GM19023 (cell line): Measurements from ENCODE around the gene AMH.
A peak's percentile ranks its signal among the peaks of the same experiment; 100 is the strongest.
"Not testable (repeated sequence)": the region's sequence is repeated elsewhere in the genome, so short reads cannot be mapped to it uniquely, and the experiment has no call there.

Experiments used
- ATAC-seq: cut with Tn5 transposase; IDR thresholded peaks from one replicate; pipeline ENCODE4 v1.9.1; 2021; ENCODE audit warnings: mild to moderate bottlenecking, moderate library complexity; ENCODE audit not compliant: unreplicated experiment

AMH gene

DNA sequence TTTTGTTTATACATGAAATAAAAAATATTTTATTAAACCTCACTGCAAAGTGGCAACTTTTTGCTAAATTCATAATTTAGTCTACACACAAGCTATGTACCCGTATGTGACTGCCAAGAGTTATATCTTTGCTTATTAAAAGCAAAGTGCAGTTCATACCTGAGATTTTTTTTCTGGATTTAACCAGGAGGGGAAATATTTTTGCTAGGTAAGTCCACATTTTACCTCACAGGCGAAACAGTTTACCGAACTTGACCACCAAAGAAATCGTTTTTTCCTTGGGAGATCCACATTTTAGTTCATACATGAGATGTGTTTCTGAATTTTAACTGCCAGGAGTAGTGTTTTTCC, 19.3 kb downstream of the AMH start:
- no peak for ATAC-seq

DNA sequence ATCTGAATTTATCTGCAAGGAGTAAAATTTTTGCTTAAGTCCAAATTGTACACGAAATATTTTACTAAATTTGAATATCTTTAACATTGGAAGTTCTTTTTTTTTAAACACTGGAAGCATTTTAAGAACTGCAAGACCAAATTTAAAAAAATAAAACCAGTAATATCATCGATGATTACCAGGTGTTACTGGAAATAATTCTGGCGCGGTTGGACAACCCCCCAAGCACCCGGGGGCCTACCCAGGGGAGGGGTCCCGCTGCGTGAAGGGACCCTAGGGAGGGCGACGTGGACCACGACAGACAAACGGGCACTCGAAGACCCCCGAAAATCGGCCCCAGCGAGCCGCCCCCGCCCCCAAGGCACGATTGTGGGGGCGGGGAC, 19.7 kb downstream of the AMH start:
- no peak for ATAC-seq

DNA sequence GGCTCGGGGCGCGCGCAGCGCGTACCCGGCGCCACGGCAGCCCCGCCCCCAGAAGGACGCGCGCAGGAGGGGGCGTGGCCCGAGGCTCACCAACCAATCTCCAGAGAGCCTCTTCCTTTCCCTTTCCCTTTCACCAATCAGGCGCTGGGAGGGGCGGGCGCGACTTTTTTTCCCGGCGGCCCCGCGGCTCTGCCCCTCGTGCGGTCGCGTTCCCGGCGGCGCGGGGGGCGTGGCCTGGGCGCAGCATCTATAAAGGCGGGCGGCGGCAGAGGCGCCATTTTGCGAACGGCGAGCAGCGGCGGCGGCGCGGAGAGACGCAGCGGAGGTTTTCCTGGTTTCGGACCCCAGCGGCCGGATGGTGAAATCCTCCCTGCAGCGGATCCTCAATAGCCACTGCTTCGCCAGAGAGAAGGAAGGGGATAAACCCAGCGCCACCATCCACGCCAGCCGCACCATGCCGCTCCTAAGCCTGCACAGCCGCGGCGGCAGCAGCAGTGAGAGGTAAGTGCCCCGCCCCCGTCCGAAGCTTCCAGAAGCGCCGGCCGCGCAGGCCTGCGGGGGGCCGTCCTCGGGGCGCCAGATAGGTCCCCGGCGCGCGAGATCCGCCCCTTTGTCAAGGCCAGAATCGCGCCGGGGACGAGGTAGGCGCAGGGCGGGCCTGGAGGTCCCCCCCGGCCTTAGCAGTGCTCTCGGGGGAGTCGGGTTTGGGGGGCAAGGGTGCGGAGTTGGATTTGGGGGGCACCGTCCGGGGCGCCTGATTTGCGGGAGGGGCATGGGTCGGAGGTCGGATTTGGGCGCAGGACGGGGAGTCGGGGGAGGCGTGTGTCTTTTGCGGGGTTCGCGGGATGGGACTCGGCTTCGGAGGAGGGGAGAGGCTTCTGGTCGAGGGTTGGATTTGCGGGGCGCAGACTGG, 20.4 kb downstream of the AMH start:
- peak; percentile 65 for ATAC-seq

DNA sequence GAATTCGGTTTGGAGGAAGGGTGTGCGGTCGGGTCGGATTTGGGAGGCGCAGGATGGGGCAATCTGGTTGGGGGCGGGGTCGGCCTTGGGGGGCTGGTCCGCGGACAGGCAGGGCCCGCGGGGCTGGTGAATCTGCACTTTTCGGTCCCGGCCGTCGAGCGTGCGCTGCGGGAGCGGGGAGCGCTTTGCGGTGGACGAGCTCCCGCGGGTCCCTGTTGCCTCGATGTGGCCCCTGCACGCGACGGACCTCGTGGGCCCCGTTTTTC, 21.0 kb downstream of the AMH start:
- ATAC-seq, result no peak

DNA sequence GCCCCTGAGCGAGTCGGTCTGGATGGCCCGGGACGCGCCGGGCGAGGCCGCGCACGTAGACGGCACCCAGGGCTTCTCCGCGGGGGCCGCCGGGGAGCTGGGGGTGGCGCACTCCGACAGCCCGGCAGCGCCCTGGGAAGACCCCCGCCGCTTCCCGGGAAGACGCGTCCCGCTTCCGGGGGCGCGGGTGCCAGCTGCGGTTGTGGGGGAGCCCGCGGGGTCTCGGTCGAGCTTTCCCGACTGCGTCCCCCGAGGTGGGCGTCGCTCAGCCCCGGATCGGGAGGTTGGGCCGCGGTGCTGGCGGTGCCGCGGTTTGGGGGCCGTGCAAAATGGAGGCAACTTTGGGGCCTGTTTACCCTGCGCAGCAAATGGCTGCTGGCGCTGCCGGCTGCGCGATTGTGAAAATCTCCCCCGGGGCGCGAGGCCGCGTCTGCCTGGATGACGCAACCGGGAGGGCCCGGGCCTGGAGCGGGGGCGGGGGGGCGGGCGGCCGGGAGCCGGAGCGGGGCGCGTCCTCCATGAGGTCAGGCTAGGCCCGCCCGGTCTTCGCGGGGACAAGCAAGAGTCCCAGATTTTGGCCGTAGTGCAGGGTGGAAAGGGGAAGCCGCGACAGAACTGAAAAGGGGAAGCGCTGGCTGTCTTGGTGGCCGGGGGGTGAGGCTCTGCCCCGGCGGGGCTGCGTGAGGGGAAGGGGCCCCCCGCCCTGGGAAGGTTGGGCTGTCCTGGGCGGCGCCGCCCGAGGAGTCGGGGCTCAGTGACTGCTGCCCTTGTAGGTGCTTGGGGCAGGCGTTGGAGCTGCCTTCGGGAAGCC, 21.5 kb downstream of the AMH start:
- ATAC-seq, result no peak

DNA sequence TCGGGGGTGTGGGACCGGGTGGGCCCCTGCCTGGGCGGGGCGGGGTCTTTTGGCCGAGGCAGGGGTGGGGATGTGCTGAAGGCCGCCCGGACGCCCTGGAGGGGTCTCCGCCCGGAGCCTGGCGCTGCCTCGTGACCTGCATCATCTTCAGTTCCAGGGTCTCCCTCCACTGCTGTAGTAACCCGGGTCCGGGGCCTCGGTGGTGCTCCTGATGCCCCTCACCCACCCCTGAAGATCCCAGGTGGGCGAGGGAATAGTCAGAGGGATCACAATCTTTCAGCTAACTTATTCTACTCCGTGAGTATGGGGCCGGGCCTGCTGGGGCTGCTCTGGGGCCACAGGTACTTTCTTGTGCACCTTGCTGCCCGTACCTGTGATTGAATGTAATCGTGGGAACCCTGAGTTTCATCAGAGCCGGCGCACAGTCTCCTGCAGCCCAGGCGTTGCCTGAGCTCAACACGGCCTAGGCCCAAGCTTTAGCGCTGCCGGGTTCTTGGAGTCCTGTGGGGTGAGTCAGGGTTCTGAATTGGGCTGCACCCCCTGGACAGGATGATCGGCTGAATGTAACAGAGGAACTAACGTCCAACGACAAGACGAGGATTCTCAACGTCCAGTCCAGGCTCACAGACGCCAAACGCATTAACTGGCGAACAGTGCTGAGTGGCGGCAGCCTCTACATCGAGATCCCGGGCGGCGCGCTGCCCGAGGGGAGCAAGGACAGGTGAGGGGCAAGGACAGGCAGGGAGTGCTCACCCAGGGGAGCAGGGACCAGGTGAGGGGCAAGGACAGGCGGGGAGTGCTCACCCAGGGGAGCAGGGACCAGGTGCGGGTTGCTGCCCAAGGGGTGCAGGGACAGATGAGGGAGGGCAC, 22.3 kb downstream of the AMH start:
- no peak for ATAC-seq

DNA sequence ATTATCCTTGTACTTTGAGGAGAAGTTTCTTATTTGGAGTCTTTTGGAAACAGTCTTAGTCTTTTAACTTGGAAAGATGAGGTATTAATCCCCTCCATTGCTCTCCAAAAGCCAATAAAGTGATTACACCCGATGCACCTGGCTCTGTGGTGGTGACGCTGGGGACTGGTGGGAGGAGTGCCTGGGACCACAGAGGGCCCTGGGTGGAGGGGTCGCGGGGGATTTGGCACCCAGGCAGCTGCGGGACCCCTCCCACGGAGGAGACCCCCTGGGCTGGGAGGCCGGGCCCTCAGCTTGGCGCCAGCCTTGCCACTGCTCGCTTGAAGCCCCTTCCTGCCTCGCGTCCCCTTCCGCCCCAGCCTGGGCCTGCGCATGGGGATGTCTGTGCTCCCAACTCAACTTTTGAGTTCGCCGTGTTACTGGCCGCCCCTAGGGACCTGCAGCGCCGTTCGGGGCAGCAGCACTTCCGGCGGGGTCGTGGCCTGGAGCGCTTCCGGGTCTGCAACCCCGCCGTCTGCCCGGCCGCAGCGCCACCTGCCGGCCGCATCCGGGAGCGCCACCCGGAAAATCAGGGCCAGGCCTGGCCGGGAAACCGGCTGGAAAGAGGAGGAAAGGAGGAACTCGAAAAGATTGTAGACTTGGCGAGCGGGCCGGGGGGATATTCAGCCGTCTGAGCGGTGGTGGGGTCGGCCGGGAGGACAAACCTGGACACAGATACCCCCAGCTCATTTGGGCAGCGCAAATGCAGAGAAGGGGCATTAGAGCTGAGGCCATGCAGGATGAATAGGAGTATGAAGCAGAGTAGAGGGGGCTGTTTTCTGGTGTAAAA, 24.4 kb downstream of the AMH start:
- ATAC-seq, result no peak

DNA sequence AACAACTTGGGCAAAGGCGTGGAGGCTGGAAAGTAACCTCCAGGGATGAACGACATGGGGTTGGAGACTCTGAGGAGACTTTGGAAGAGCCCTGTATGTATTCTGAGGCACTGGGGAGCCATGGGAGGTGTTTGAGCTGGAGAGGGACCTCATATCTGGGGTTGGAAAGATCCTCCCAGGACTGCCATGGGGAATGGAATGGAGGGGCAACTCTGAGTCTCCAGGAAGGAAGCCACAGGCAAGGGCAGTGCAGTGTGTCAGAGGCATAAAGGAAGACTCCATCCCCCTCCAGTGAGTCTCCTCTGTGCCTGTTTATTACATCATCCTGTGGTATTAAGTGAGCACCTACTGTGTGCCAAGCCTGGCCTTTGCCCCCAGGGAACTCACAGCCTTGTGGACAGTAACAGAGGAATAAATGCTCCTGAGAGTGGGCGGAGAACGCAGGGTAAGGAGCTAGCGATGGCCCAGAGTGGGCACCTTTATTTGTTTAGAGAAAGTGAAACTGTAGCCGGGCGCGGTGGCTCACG, 25.1 kb downstream of the AMH start:
- no peak for ATAC-seq

DNA sequence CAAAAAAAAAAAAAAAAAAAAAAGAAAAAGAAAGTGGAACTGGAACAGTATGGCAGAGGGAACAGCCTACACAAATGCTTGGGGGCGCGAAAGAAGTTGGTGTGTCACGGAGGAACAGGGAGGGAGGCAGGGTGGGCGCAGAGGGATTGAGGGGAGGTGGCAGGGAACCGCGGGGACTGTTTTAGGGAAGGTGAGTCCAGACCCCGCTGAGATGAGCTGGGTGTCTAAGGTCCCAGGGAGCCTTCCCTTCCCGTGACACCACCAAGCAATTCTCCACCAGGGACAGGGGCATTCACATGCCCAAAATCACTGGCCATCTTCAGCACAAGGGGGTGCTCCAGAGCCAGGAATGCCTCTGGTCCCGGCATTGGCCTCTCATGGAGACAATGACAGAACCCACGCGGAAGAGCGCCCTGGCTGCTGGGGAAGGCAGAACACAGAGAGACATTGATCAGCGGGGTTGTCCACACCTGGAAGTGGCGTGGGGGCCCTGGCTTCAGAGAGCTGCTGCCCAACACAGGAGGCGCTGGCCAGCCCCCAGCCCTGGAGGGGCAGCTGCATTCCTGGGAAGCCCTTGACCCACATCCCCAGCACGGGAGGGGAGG, 25.9 kb downstream of the AMH start:
- no peak for ATAC-seq

DNA sequence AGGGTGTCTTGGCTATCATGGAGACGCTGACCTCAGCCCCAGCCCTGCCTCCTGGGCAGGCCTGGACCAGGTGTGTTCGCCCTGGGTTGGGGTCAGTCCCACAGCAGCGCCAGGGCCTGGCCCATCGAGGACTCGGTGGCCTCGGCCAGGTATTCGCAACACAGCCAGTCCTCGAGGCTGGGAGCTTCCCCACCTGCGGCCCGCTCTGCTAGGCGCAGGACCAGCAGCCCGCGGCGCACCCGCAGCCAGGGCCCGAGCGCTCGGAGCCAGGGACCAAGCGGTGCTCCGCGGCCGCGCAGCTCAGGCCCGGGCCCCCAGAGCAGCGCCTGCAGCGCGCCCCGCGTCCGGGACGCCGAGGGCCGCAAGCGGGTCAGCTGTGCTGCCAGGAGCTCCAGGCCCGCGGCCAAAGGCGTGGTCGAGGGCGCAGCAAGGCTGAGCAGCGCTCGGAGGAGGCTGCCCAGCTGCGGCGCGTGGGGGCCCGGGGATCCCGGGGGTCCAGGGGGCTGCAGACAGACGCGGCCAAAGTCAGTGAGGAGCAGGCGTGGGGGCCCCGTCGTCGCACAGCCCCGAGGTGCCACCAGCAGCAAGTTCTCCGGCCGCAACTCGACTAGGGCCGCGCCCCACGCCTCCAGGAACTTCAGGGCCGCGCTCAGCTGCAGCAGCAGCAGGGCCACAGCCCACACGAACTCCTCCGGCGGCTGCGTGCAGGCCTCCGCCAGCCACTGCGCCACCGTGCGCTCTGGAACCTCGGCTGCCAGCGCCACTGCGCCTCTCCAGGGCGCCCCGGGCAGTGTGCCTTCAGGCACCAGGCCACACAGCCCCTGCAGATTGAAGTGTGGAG, 26.7 kb downstream of the AMH start:
- no peak for ATAC-seq

DNA sequence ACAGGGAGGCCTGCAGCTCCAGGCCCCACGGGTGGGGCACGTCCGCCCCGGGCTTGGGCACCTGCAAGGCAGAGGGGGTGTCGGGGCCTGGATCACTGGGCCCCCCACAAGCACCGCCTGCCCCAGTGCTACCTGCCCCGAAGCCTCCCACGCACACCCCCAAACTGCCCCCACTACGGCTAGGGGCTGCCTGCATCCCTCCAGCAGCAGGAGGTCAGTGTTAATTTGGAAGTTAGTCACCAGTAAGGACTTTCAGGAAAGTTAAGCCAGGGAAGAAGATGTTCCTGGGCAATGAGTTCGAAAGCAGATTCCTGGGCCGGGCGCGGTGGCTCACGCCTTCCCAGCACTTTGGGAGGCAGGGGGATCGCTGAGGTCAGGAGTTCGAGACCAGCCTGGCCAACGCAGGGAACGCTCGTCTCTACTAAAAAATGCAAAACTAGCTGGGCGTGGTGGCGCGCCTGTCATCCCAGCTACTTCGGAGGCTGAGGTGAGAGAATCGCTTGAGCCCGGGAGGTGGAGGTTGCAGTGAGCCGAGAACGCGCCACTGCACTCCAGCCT, 27.4 kb downstream of the AMH start:
- no peak for ATAC-seq

DNA sequence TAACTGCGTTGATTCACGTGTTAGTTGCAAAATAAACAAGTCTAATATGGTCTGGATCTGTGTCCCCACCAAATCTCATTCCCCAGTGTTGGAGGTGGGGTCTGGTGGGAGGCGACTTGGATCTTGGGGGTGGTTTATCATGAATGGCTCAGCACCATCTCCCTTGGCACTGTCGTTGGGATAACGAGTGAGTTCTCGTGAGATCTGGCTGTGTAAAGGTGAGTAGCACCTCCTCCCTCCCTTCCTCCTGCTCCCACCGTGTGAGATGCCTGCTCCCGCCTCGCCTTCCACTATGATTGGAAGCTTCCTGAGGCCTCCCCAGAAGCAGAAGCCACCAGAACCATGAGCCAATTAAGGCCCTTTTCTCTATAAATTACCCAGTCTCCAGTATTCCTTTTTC, 28.0 kb downstream of the AMH start:
- ATAC-seq, result no peak

DNA sequence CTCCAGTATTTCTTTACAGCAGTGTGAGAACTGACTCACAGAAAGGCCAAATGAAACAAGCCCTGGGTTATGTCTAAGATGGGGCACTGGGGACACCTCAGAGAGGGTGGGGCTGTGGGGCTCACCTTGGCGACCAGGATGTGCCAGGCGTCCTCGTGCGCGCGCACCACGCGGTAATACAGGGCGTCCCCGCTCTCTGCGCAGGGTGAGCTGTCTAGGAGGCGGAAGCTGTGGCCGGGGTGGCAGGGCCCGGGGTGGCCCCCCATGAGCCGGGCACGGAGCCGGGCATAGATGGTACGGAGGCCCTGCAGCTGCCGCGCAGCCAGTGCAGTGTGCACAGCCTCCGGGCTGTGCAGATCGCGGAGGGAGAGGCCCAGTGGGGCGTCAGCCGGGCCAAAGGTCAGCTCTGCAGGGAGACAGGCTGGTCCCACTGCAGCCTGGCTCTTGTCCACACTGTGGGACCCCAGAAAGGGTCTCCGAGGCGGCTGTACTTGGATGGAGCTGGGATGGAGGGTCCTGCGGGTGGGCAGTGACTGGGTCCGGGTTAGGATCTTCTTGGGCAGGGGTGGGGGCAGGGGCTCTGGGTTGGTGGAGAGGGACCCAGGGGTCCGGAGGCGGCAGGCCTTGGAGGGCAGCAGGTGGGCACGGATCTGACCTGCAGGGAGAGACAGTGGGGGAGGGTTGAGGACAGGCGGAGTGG, 29.5 kb downstream of the AMH start:
- ATAC-seq, result no peak

DNA sequence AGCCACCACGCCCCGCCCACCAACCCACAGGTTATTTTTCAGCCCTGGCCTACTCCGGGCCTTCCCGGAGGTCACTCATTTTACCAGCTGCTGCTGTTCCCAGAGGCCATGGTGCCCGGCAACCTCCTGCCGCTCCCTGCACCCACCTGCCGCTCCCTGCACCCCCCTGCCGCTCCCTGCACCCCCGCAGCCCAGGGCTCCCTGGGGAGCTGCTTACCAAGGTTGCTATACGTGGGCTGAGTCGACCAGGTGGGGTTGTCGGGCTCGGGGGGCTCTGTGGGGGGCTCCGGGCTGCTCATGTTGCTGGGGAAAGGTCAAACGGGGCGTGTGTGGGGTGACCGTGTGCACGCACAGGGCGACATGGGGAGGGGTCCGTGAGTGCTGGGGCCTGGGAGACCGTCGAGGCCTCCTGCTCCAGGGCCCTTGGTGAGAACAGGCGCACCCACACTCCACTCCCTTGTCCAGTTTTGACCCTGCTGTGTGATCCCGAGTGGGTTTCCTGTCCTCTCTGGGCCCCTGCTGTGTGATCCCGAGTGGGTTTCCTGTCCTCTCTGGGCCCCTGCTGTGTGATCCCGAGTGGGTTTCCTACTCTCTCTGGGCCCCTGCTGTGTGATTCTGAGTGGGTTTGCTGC, 31.6 kb downstream of the AMH start:
- ATAC-seq, result no peak

DNA sequence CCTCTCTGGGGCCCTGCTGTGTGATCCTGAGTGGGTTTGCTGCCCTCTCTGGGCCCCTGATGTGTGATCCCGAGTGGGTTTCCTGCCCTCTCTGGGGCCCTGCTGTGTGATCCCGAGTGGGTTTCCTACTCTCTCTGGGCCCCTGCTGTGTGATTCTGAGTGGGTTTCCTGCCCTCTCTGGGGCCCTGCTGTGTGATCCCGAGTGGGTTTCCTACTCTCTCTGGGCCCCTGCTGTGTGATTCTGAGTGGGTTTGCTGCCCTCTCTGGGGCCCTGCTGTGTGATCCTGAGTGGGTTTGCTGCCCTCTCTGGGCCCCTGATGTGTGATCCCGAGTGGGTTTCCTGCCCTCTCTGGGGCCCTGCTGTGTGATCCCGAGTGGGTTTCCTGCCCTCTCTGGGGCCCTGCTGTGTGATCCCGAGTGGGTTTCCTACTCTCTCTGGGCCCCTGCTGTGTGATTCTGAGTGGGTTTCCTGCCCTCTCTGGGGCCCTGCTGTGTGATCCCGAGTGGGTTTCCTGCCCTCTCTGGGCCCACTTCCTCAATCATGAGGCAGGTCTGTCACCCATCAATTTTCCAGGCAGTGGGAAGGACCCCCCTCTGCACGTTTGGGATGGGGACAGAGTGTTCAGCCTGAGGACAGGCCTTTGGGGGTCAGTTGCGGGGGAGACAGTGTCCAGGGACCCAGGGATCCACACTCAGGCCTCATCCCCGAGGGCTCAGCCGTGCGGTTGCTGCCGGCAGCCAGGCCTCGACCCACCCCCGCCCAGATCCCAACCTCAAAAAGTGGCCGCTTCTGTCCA, 32.3 kb downstream of the AMH start:
- ATAC-seq, result not testable (repeated sequence)

DNA sequence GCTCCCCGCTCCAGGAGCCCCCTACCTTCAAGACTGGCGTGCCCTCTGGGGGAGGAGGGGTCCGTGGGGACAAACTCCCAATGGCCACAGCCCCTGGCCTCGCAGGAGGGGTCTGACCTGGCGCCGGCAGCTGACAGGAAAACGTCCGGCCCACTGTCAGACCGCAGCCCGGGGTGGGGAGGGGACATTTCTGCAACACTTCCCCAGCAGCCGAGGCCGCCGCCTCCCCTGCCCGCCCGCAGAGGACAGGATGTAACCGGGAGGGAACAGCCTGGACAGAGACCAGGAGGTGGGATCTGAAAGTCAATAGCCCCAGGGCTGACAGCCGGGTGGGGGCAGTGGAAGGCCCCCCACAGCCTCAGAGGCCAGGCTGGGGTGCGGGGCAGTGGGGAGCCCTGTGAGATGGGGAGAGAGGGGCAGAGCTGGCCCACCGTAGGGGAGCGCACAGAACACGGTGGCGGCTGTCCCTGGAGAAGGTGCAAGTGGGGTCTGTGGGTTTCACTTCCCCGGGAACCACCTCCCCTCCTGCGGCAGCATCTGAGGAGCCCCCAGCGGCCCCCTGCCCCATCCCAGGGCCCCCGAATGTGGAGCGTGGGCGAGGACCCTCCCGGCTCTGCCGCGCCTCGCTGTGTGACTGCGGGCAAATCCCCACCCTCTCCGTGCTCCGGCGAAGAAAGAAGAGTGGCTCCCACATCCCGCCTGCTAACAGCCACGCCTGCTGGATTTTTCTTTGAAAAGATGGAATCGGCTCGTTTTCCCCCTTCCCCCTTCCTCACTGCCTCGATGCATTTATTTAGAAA, 33.1 kb downstream of the AMH start, which contains the start of gene PEAK3:
Gene PEAK3, minus strand, starts transcription at position 114 of the 800 bp plus-strand sequence. CDS start 1,244 bp downstream, outside the sequence.
- no peak for ATAC-seq
